ENCODE results near the gene RPS10. TPM values are rescaled to one million over a fixed set of nuclear protein-coding genes. Genes with fewer than 3 reads are reported as not detected.

The RPS10 gene
- total and polyA plus RNA-seq, 2 experiments from 2014 or later, result 1,755 to 2,175 TPM

DNA sequence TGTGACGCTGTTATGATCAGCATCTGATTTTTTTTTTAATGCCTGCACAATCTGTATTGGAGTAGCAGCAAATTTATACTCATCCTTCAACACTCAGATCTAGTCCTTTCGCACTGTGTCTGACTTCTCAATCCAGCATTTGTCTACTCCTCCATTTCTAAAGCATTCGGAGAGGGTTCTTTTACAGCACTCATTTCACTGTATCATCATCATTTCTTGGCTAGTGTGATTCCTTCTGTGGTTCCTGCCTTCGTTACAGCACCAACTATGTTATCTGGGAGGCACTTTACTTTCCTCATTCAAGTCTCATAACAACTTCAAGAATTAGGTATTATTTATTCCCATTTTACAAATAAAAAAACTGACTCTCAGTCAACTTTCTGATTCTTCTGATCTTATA, 51.4 kb downstream of the RPS10 start:
- Histone ChIP-seq H3K4me1 (ENCODE audit: insufficient read depth) (0 out of 2 replicates have a peak, but pooled peaks cover 3% of the 10 kb centered on the region), H3F3A (replicated peaks; ENCODE audit: low read depth) (0 out of 2 replicates have a peak, but pooled peaks cover 4% of the 10 kb centered on the region), H3K36me3 (ENCODE audit: insufficient read depth) (no peaks in the 10 kb centered on the region), H3K4me2 (no peak overlapping the region), H4K20me1 (replicated peaks; ENCODE audit: insufficient read depth) (peaks cover 45% of the 10 kb centered on the region), H2AFZ (no peak overlapping the region), H3K79me2 (replicated peaks; ENCODE audit: insufficient read depth) (peaks cover 100% of the 10 kb centered on the region), H3K27me3 (ENCODE audit: insufficient read depth) (no peaks in the 10 kb centered on the region), H3K9me2 (ENCODE audit: insufficient read depth) (no peaks in the 10 kb centered on the region), H3K4me3 (no peak overlapping the region), H3K27ac (ENCODE audit: low read depth) (no peak overlapping the region)
- ATAC-seq (no peak), DNase-seq (ENCODE audit: low spot score) (no peak)
- Mint-ChIP-seq H3K27me3 (ENCODE audit: insufficient read depth, low read depth, poor library complexity) (no peaks in the 10 kb centered on the region), H3K9me3 (no peaks in the 10 kb centered on the region), H3K4me3 (no peak overlapping the region), H3K4me1 (peaks cover 3% of the 10 kb centered on the region; the same call in 2 of the 3 replicates), H3K36me3 (ENCODE audit: low read depth) (peaks cover 3% of the 10 kb centered on the region; the same call in 1 of the 3 replicates), H3K27ac (no peak overlapping the region)
- TF ChIP-seq ZNF462 (CRISPR knock-in tag; IDR thresholded peaks at IDR 0.05) (no peak), EZH2phosphoT487 (IDR thresholded peaks at IDR 0.05; ENCODE audit: unreplicated experiment) (no peak), ETS1 (IDR thresholded peaks at IDR 0.05) (no peak), POLR2AphosphoS5 (IDR thresholded peaks at IDR 0.05; ENCODE audit: low read depth) (no peak), ZNF331 (CRISPR knock-in tag; IDR thresholded peaks at IDR 0.05; ENCODE audit: low read depth) (no peak), EZH2 (IDR thresholded peaks at IDR 0.05; ENCODE audit: low read depth, unreplicated experiment) (no peak), CTCF (conservative IDR thresholded peaks at IDR 0.05; ENCODE audit: low read depth in 2 of 2) (no peak), CREB1 (CRISPR knock-in tag; IDR thresholded peaks at IDR 0.05; ENCODE audit: low read depth) (no peak), JUNB (IDR thresholded peaks at IDR 0.05; ENCODE audit: unreplicated experiment) (no peak), NANOG (IDR thresholded peaks at IDR 0.05; ENCODE audit: borderline replicate concordance) (no peak), ZNF114 (CRISPR knock-in tag; IDR thresholded peaks at IDR 0.05) (no peak), STAT1 (IDR thresholded peaks at IDR 0.05; ENCODE audit: unreplicated experiment) (no peak)
- TF ChIP-seq, protein P1, sequence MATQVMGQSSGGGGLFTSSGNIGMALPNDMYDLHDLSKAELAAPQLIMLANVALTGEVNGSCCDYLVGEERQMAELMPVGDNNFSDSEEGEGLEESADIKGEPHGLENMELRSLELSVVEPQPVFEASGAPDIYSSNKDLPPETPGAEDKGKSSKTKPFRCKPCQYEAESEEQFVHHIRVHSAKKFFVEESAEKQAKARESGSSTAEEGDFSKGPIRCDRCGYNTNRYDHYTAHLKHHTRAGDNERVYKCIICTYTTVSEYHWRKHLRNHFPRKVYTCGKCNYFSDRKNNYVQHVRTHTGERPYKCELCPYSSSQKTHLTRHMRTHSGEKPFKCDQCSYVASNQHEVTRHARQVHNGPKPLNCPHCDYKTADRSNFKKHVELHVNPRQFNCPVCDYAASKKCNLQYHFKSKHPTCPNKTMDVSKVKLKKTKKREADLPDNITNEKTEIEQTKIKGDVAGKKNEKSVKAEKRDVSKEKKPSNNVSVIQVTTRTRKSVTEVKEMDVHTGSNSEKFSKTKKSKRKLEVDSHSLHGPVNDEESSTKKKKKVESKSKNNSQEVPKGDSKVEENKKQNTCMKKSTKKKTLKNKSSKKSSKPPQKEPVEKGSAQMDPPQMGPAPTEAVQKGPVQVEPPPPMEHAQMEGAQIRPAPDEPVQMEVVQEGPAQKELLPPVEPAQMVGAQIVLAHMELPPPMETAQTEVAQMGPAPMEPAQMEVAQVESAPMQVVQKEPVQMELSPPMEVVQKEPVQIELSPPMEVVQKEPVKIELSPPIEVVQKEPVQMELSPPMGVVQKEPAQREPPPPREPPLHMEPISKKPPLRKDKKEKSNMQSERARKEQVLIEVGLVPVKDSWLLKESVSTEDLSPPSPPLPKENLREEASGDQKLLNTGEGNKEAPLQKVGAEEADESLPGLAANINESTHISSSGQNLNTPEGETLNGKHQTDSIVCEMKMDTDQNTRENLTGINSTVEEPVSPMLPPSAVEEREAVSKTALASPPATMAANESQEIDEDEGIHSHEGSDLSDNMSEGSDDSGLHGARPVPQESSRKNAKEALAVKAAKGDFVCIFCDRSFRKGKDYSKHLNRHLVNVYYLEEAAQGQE (IDR thresholded peaks at IDR 0.05; ENCODE audit: unreplicated experiment), result no peak

All from GM23338 (cell line).